Stomach (tissue), 9 donors: ENCODE data around the gene RFX3. TPM values are rescaled to one million over a fixed set of nuclear protein-coding genes. Genes with fewer than 3 reads are reported as not detected.

ENCODE experiments used
- DNase-seq, 2 donors: peaks; one replicate each; pipeline versions ENCODE4 v3.0.0 to v3.0.0-alpha.2; 2013 to 2019
- H3K27ac ChIP-seq, 5 donors: fragments of 200-600 bp in 4 of 5; sonication (generic) in 4 of 5; one replicate each; pipeline ENCODE4 v1.5.1; 2013 to 2019; ENCODE audit warnings: mild to moderate bottlenecking in 1 of 5, moderate library complexity in 1 of 5
- H3K27me3 ChIP-seq, 3 donors: fragments of 200-600 bp; sonication (generic); one replicate each; pipeline ENCODE4 v1.5.1; 2017 to 2019; ENCODE audit warnings: mixed run types in 1 of 3
- H3K36me3 ChIP-seq, 4 donors: fragments of 200-600 bp; sonication (generic); 1 replicate in 3 of 4; 2 replicates in 1 of 4; pipeline ENCODE4 v1.5.1; 2016 to 2019
- H3K4me1 ChIP-seq, 4 donors: fragments of 200-600 bp; sonication (generic); one replicate each; pipeline ENCODE4 v1.5.1; 2016 to 2019
- H3K4me3 ChIP-seq, 4 donors: fragments of 200-600 bp; sonication (generic) in 3 of 4; one replicate each; pipeline ENCODE4 v1.5.1; 2016 to 2019; ENCODE audit warnings: mild to moderate bottlenecking in 1 of 4
- H3K9me3 ChIP-seq, 4 donors: fragments of 200-600 bp; sonication (generic); one replicate each; pipeline ENCODE4 v1.5.1; 2016 to 2019
- CTCF ChIP-seq, 7 experiments: fragments of 450-650 bp in 4 of 7; fragments of 200-600 bp in 3 of 7; sonication (generic) in 3 of 7; IDR thresholded peaks; one replicate each; pipeline ENCODE4 v1.5.1; 2016 to 2019; ENCODE audit warnings: antibody characterized with exemption in 7 of 7, control low read depth in 2 of 7, mild to moderate bottlenecking in 1 of 7
- EP300 ChIP-seq: sonication (generic); formaldehyde crosslinking; IDR thresholded peaks from one replicate; pipeline ENCODE4 v1.6.1; 2017; ENCODE audit warnings: antibody characterized with exemption
- POLR2A ChIP-seq, 4 donors: fragments of 450-650 bp; IDR thresholded peaks; one replicate each; pipeline ENCODE4 v1.6.1; 2016; ENCODE audit warnings: antibody characterized with exemption in 4 of 4, control low read depth in 2 of 4, mild to moderate bottlenecking in 1 of 4, moderate library complexity in 1 of 4
- POLR2AphosphoS5 ChIP-seq, 3 donors: sonication (generic); formaldehyde crosslinking; IDR thresholded peaks; one replicate each; pipeline ENCODE4 v1.6.1; 2016; ENCODE audit warnings: antibody characterized with exemption in 3 of 3
- WGBS, 5 donors: extraction: QIAGEN DNeasy Blood & Tissue Kit in 3 of 5; methylation state at CpG; one replicate each; pipeline versions ENCODE4 v1.1.5 to v1.1.7; 2013 to 2018; 5-methylcytosine and 5-hydroxymethylcytosine counted together
- intact Hi-C: fragments of 100-400 bp; cut with DNase I; formaldehyde crosslinking; loops from one replicate; pipeline ENCODE4 v1.15.1; 2023; ENCODE audit warnings: low total_unique reads
- polyA plus RNA-seq, 3 donors: library from polyadenylated mRNA; stranded (reverse); fragments of 200-250 nt; gene quantifications; one replicate each; pipeline ENCODE4 v1.2.3, GENCODE V29; 2013
- total RNA-seq, 5 donors: library from RNA; depleted of rRNA; stranded (reverse); fragments of >200 nt; gene quantifications; one replicate each; pipeline versions ENCODE4 v1.1.0 to v1.2.3, GENCODE V29; 2014 to 2016
- donor health status: healthy with polysubstance abuse.
- donor health status: Bipolar disorder and iron deficiency.
- donor health status: healthy.

The RFX3 gene
- total and polyA plus RNA-seq, 8 donors, result 0.76 to 22.8 (median 6.1) TPM

- H3K4me1 ChIP-seq, result no peaks in the 10 kb centered on the region
- DNase-seq, result no peak
- TF ChIP-seq CTCF (IDR thresholded peaks at IDR 0.05) (no peak), POLR2AphosphoS5 (IDR thresholded peaks at IDR 0.05) (no peak), POLR2A (IDR thresholded peaks at IDR 0.05) (no peak), EP300 (no peak)
- H3K9me3 ChIP-seq, result no peaks in the 10 kb centered on the region
- intact Hi-C loops, result no loop called here
- H3K27me3 ChIP-seq, result no peaks in the 10 kb centered on the region
- no peak overlapping the region for H3K4me3 ChIP-seq
- H3K36me3 ChIP-seq, result peaks cover 0 to 56% (median 46%) of the 10 kb centered on the region in 4 donors
- WGBS, 5 donors, result 79 to 87% (median 83%) methylated on average over 4 of the region's 4 CpGs
- H3K27ac ChIP-seq, result no peak overlapping the region
Observed at GRCh38 chr9:3250741-3251140, 275.1 kb downstream of the RFX3 start.

GRCh38 chr9:3247211-3247610, 278.6 kb downstream of the RFX3 start:
- Histone ChIP-seq H3K4me1 (no peaks in the 10 kb centered on the region), H3K36me3 (peaks cover 0 to 28% (median 22%) of the 10 kb centered on the region in 4 donors), H3K4me3 (no peak overlapping the region), H3K27me3 (no peaks in the 10 kb centered on the region), H3K27ac (no peak overlapping the region), H3K9me3 (no peaks in the 10 kb centered on the region)
- WGBS, 5 donors, result 93 to 97% (median 95%) methylated on average over 3 of the region's 3 CpGs
- intact Hi-C loops, result no loop called here
- DNase-seq, result no peak
- no peak for TF ChIP-seq EP300
- no peak for TF ChIP-seq POLR2A (IDR thresholded peaks at IDR 0.05)
- no peak for TF ChIP-seq POLR2AphosphoS5 (IDR thresholded peaks at IDR 0.05)
- no peak for TF ChIP-seq CTCF (IDR thresholded peaks at IDR 0.05)

- intact Hi-C loops, result no loop called here
- Histone ChIP-seq H3K27me3 (no peaks in the 10 kb centered on the region), H3K4me3 (no peak overlapping the region), H3K27ac (no peak overlapping the region), H3K4me1 (no peaks in the 10 kb centered on the region), H3K9me3 (no peaks in the 10 kb centered on the region), H3K36me3 (peaks cover 0 to 24% (median 17%) of the 10 kb centered on the region in 4 donors)
- DNase-seq, result no peak
- 92 to 97% (median 95%) methylated on average over 3 of the region's 3 CpGs for WGBS, 5 donors
- TF ChIP-seq POLR2AphosphoS5 (IDR thresholded peaks at IDR 0.05) (no peak), EP300 (no peak), CTCF (IDR thresholded peaks at IDR 0.05) (no peak), POLR2A (IDR thresholded peaks at IDR 0.05) (no peak)
Observed at GRCh38 chr9:3246241-3246640, 279.6 kb downstream of the RFX3 start.

- H3K36me3 ChIP-seq, result peaks cover 0 to 24% (median 17%) of the 10 kb centered on the region in 4 donors
- no peaks in the 10 kb centered on the region for H3K9me3 ChIP-seq
- H3K27ac ChIP-seq, result no peak overlapping the region
- 92 to 93% (median 92%) methylated on average over 5 of the region's 5 CpGs for WGBS, 5 donors
- H3K4me3 ChIP-seq, result no peak overlapping the region
- DNase-seq, result no peak
- TF ChIP-seq POLR2A (IDR thresholded peaks at IDR 0.05), result no peak
- no peak for TF ChIP-seq POLR2AphosphoS5 (IDR thresholded peaks at IDR 0.05)
- TF ChIP-seq CTCF (IDR thresholded peaks at IDR 0.05), result no peak
- TF ChIP-seq EP300, result no peak
- H3K27me3 ChIP-seq, result no peaks in the 10 kb centered on the region
- H3K4me1 ChIP-seq, result peaks cover 0 to 4% (median 0%) of the 10 kb centered on the region in 4 donors
- intact Hi-C loops, result no loop called here
Observed at GRCh38 chr9:3244963-3245653, 280.7 kb downstream of the RFX3 start.
